Colon (tissue), 2 donors: ENCODE results near the gene FMC1.

ENCODE experiments used
- FAIRE-seq: peaks from 2 replicates; lab custom pipeline; 2012; peaks lifted over from hg19 to GRCh38; lab: Jason Lieb, UNC
- donor health status: control.
- donor health status: control.

Gene FMC1

GRCh38 chr7:139384611-139385010 is 43.5 kb downstream of the FMC1 start:
- no peak for FAIRE-seq

GRCh38 chr7:139387594-139387993 is 46.5 kb downstream of the FMC1 start:
- no peak for FAIRE-seq

- no peak for FAIRE-seq
Measured at GRCh38 chr7:139389091-139389490, 48.0 kb downstream of the FMC1 start.

GRCh38 chr7:139389774-139390173 is 48.6 kb downstream of the FMC1 start:
- FAIRE-seq = no peak

GRCh38 chr7:139393621-139394211 is 52.6 kb downstream of the FMC1 start:
- FAIRE-seq = no peak

- FAIRE-seq = no peak
Measured at GRCh38 chr7:139394540-139394939, 53.4 kb downstream of the FMC1 start.
